ENCODE measurements around the gene C2orf69.

C2orf69 gene

DNA sequence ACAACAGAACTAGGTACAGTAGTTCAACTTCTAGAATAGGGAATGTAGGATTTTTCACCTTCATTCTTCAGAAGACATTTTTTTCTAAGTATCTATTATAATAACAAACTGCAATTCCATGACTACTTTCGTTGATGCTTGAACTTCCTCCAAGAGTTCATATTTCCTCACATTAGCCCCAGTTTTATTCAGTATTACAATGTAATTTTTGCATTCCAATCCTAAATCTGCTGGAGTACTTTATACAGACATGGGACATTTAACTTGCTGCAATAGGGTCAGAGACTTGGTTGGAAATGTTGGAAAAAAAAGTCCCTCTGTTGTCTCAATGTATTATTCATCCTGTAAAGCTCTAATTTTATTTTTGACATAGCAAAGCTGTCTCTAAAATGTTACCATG, 40.5 kb upstream of the C2orf69 start:
- DNase-seq (ENCODE audit: low spot score): no peak
- no peak for TF ChIP-seq CTCF (IDR thresholded peaks at IDR 0.05; ENCODE audit: extremely low read depth, insufficient read depth, missing control alignments)
- in situ Hi-C loops (cut with MboI; ENCODE audit: low pct_unique_long_range_greater_than_20kb, low sequenced_read_pairs, unreplicated experiment): no loop called here

- in situ Hi-C loops (cut with MboI; ENCODE audit: low pct_unique_long_range_greater_than_20kb, low sequenced_read_pairs, unreplicated experiment): no loop called here
- TF ChIP-seq CTCF (IDR thresholded peaks at IDR 0.05; ENCODE audit: extremely low read depth, insufficient read depth, missing control alignments): no peak
- no peak for DNase-seq (ENCODE audit: low spot score)
These were observed 36.9 kb upstream of the C2orf69 start for GRCh38 chr2:199874209-199874608.

- in situ Hi-C loops (cut with MboI; ENCODE audit: low pct_unique_long_range_greater_than_20kb, low sequenced_read_pairs, unreplicated experiment): no loop called here
- TF ChIP-seq CTCF (IDR thresholded peaks at IDR 0.05; ENCODE audit: extremely low read depth, insufficient read depth, missing control alignments): no peak
- no peak for DNase-seq (ENCODE audit: low spot score)
These were observed 35.7 kb upstream of the C2orf69 start for GRCh38 chr2:199875400-199875799.

- no peak for DNase-seq (ENCODE audit: low spot score)
- no peak for TF ChIP-seq CTCF (IDR thresholded peaks at IDR 0.05; ENCODE audit: extremely low read depth, insufficient read depth, missing control alignments)
- in situ Hi-C loops (cut with MboI; ENCODE audit: low pct_unique_long_range_greater_than_20kb, low sequenced_read_pairs, unreplicated experiment): no loop called here
These were observed 28.4 kb upstream of the C2orf69 start for GRCh38 chr2:199882667-199883066.

- no peak for TF ChIP-seq CTCF (IDR thresholded peaks at IDR 0.05; ENCODE audit: extremely low read depth, insufficient read depth, missing control alignments)
These were observed 27.4 kb upstream of the C2orf69 start for GRCh38 chr2:199883474-199884212.

DNA sequence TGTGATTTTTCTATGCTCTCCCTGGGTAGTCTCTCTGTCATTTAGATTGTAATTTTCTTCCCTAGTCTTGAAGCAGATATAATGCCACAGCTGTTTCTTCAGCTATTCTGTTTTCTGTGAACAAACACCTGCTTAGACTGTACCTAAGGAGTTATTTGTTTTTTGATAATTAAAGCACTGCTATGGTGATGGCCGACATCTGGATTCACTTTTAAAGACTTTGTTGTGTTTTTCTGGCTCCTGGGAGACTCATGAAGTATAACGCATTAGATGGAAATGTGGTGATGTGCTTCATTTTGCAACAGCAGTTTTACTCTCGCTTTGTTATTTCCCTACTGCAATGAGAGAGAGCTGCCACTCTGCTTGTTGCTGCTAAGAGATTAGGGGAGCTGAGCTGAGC, 15.7 kb upstream of the C2orf69 start:
- in situ Hi-C loops (cut with MboI; ENCODE audit: low pct_unique_long_range_greater_than_20kb, low sequenced_read_pairs, unreplicated experiment): no loop called here
- no peak for TF ChIP-seq CTCF (IDR thresholded peaks at IDR 0.05; ENCODE audit: extremely low read depth, insufficient read depth, missing control alignments)
- no peak for DNase-seq (ENCODE audit: low spot score)

More at GRCh38 chr2:199883474-199884212, 27.4 kb upstream of the C2orf69 start:
- in situ Hi-C loops (cut with MboI; ENCODE audit: low pct_unique_long_range_greater_than_20kb, low sequenced_read_pairs, unreplicated experiment): no loop called here
- no peak for DNase-seq (ENCODE audit: low spot score)
